Measurements from ENCODE around the gene MCTP1.
"Not testable (repeated sequence)": the region's sequence is repeated elsewhere in the genome, so short reads cannot be mapped to it uniquely, and the experiment has no call there.

Gene MCTP1

DNA sequence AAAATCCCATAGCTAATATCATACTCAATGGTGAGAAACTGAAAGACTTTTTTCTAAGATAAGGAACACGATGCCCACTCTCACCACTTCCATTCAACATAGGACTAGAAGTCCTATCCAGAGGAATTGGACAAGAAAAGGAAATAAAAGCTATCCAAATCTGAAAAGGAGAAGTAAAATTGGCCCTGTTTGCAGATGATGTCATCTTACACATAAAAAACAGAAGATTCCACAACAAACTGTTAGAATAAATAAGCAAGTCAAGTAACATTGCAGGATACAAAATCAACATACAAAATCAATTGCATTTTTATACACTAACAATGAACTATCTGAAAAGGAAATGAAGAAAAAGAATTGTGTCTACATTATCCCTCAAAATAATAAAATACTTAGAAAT, 308.0 kb downstream of the MCTP1 start:
- H3K27ac ChIP-seq (ENCODE audit: low read length) = no peak overlapping the region
- no peaks in the 10 kb centered on the region for H3K27me3 ChIP-seq (ENCODE audit: control insufficient read depth, insufficient read depth, low read length)
- H3K4me1 ChIP-seq (ENCODE audit: control insufficient read depth, low read depth, low read length) = no peaks in the 10 kb centered on the region
- H3K9ac ChIP-seq (ENCODE audit: low read length) = no peak overlapping the region
- no peaks in the 10 kb centered on the region for H3K36me3 ChIP-seq (ENCODE audit: control insufficient read depth, low read depth, low read length)
- H3K9me3 ChIP-seq (ENCODE audit: control insufficient read depth, low read depth, low read length) = no peaks in the 10 kb centered on the region
- H3K4me3 ChIP-seq (ENCODE audit: low read length) = no peak overlapping the region

DNA sequence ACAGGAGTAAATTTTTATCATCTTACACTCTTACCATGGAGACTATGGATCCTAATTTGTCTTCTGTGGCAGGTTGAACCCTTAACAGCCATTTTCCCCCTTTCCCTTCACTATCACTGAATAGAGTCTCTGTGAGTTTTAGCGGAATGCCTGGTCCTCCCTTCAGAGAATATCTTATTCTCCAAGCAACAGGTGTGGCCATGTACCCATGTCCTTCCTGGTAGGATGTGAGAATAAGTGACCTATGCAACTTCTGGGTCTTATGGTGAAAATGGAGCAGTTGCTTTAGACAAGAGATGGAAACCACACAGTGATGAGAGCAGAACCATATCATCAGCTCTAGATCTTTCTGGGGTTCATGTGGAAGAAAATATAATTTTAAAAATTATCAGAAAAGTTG, 312.6 kb downstream of the MCTP1 start:
- Histone ChIP-seq H3K27ac (ENCODE audit: low read length) (no peak overlapping the region), H3K27me3 (ENCODE audit: control insufficient read depth, insufficient read depth, low read length) (no peaks in the 10 kb centered on the region), H3K9me3 (ENCODE audit: control insufficient read depth, low read depth, low read length) (no peaks in the 10 kb centered on the region), H3K9ac (ENCODE audit: low read length) (no peak overlapping the region), H3K4me3 (ENCODE audit: low read length) (no peak overlapping the region), H3K36me3 (ENCODE audit: control insufficient read depth, low read depth, low read length) (no peaks in the 10 kb centered on the region), H3K4me1 (ENCODE audit: control insufficient read depth, low read depth, low read length) (no peaks in the 10 kb centered on the region)

DNA sequence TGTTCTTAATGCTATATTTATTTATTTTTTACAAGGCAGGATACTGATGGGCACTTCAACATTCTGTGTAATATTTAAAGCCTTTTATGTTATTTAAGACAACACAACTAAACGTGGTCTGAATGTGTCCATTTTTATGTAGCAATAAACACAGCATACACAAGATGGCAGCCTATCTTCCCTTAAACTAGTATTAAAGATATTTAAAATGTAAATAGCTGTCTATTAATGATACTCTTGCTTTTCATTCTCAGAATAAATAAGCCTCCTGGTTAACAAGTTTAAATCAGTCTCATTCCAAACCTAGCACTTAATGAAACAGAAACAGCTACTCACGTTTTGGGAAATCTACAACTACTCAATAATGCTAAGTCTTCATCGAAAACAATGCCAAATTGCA, 315.7 kb downstream of the MCTP1 start:
- Histone ChIP-seq H3K4me3 (ENCODE audit: low read length) (no peak overlapping the region), H3K27ac (ENCODE audit: low read length) (no peak overlapping the region), H3K4me1 (ENCODE audit: control insufficient read depth, low read depth, low read length) (no peaks in the 10 kb centered on the region), H3K9ac (ENCODE audit: low read length) (no peak overlapping the region), H3K27me3 (ENCODE audit: control insufficient read depth, insufficient read depth, low read length) (no peaks in the 10 kb centered on the region), H3K9me3 (ENCODE audit: control insufficient read depth, low read depth, low read length) (no peaks in the 10 kb centered on the region), H3K36me3 (ENCODE audit: control insufficient read depth, low read depth, low read length) (no peaks in the 10 kb centered on the region)

DNA sequence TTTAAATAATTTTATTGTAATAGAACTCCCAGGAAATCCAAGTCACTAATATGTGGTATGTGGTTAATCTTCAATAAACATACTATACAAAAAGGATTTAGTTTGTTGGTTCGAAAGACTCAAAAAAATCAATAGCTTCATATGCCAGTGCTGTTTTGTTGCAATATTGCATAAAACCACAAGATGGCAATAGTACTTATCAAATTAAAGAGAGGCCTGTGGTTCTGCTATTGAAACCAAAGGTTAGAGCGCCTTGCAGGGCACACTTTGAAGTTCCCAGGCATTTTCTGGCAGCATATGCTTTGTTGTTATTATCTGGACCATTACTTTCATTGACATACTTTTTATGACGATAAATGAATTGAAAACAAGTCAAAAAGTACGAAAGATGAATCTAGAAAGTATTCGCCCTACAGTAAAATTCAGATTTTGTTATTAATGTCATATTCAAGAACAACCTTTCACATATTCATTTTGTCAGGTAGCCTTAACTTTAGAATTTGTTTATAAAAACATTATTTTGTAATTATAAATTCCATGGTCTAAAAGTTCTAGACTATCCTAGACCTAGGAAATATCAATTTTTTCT, 316.3 kb downstream of the MCTP1 start:
- Histone ChIP-seq H3K4me3 (ENCODE audit: low read length) (no peak overlapping the region), H3K36me3 (ENCODE audit: control insufficient read depth, low read depth, low read length) (no peaks in the 10 kb centered on the region), H3K9me3 (ENCODE audit: control insufficient read depth, low read depth, low read length) (no peaks in the 10 kb centered on the region), H3K9ac (ENCODE audit: low read length) (no peak overlapping the region), H3K27me3 (ENCODE audit: control insufficient read depth, insufficient read depth, low read length) (no peaks in the 10 kb centered on the region), H3K4me1 (ENCODE audit: control insufficient read depth, low read depth, low read length) (no peaks in the 10 kb centered on the region), H3K27ac (ENCODE audit: low read length) (no peak overlapping the region)

DNA sequence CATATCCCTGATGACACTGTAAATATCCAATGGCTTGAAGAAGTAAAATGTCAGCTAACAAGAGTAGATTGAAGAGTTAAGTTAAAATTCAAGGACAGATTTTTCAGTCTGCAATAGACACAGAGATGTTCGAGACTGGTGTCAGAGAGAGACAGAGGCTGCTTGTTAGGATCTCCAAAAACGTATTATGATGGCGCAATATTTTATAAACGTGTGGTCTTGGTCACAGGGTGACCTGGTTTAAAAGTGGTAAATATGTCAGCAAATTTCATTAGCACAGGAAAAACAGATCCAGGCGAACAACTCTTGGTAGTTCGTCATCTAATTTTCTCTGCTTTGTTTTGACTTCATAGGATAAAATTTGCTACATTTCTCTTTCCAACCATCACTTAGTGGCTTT, 317.4 kb downstream of the MCTP1 start:
- Histone ChIP-seq H3K4me3 (ENCODE audit: low read length) (no peak overlapping the region), H3K9me3 (ENCODE audit: control insufficient read depth, low read depth, low read length) (no peaks in the 10 kb centered on the region), H3K27ac (ENCODE audit: low read length) (no peak overlapping the region), H3K36me3 (ENCODE audit: control insufficient read depth, low read depth, low read length) (no peaks in the 10 kb centered on the region), H3K9ac (ENCODE audit: low read length) (no peak overlapping the region), H3K4me1 (ENCODE audit: control insufficient read depth, low read depth, low read length) (no peaks in the 10 kb centered on the region), H3K27me3 (ENCODE audit: control insufficient read depth, insufficient read depth, low read length) (no peaks in the 10 kb centered on the region)

DNA sequence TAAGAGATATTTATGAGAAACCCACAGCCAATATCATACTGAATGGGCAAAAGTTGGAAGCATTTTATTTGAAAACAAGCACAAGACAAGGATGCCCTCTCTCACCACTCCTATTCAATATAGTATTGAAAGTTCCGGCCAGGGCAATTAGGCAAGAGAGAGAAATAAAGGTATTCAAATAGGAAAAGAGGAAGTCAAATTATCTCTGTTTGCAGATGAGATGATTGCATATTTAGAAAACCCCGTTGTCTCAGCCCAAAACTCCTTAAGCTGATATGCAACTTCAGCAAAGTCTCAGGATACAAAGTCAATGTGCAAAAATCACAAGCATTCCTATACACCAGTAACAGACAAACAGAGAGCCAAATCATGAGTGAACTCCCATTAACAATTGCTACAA, 325.6 kb downstream of the MCTP1 start:
- H3K4me3 ChIP-seq (ENCODE audit: low read length); H3K9ac ChIP-seq (ENCODE audit: low read length); H3K9me3 ChIP-seq (ENCODE audit: control insufficient read depth, low read depth, low read length); H3K36me3 ChIP-seq (ENCODE audit: control insufficient read depth, low read depth, low read length); H3K27me3 ChIP-seq (ENCODE audit: control insufficient read depth, insufficient read depth, low read length); H3K4me1 ChIP-seq (ENCODE audit: control insufficient read depth, low read depth, low read length); H3K27ac ChIP-seq (ENCODE audit: low read length): not testable (repeated sequence)

DNA sequence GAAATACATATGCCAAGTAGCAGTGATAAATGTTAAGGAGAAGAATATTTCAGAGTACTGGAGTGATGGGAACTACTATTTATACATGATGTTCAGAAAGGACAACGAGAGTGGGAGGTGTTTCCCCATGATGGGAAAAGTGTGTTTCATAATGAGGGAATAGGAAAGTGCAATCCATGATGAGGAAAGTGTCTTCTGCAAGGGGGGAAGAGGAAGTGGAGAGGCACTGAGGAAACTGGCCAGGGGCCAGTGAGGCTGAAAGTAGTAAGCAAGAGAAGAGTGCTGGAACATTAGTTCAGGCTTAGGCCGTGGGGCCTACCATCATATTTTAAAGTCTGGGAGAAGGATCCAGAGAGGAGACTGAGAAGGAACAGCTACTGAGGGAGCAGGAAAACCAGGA, 339.2 kb downstream of the MCTP1 start:
- H3K36me3 ChIP-seq (ENCODE audit: control insufficient read depth, low read depth, low read length) = no peaks in the 10 kb centered on the region
- H3K9ac ChIP-seq (ENCODE audit: low read length) = no peak overlapping the region
- no peaks in the 10 kb centered on the region for H3K9me3 ChIP-seq (ENCODE audit: control insufficient read depth, low read depth, low read length)
- H3K4me3 ChIP-seq (ENCODE audit: low read length) = no peak overlapping the region
- no peak overlapping the region for H3K27ac ChIP-seq (ENCODE audit: low read length)
- peaks cover 7% of the 10 kb centered on the region for H3K4me1 ChIP-seq (ENCODE audit: control insufficient read depth, low read depth, low read length)
- H3K27me3 ChIP-seq (ENCODE audit: control insufficient read depth, insufficient read depth, low read length) = no peaks in the 10 kb centered on the region

DNA sequence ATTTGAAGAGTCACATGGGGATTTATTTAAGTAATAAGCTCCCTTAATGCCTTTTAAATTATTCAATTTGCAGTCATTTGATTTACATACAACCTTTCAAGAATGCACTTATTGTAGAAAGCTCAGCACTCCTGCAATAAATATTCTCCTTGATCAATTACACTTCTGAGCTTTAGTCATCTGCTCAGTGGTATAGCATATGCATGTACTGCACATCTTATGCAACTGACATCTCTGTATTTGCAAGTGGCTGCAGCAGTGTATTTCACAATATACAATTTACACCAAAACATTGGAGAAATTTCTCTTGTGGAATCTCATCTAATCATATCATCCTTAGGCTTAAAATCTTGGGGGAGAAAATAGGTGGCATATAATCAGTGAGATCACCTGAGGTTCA, 340.7 kb downstream of the MCTP1 start:
- H3K27ac ChIP-seq (ENCODE audit: low read length) = no peak overlapping the region
- H3K27me3 ChIP-seq (ENCODE audit: control insufficient read depth, insufficient read depth, low read length) = no peaks in the 10 kb centered on the region
- no peaks in the 10 kb centered on the region for H3K9me3 ChIP-seq (ENCODE audit: control insufficient read depth, low read depth, low read length)
- peaks cover 7% of the 10 kb centered on the region for H3K4me1 ChIP-seq (ENCODE audit: control insufficient read depth, low read depth, low read length)
- H3K9ac ChIP-seq (ENCODE audit: low read length) = no peak overlapping the region
- H3K4me3 ChIP-seq (ENCODE audit: low read length) = no peak overlapping the region
- H3K36me3 ChIP-seq (ENCODE audit: control insufficient read depth, low read depth, low read length) = no peaks in the 10 kb centered on the region

DNA sequence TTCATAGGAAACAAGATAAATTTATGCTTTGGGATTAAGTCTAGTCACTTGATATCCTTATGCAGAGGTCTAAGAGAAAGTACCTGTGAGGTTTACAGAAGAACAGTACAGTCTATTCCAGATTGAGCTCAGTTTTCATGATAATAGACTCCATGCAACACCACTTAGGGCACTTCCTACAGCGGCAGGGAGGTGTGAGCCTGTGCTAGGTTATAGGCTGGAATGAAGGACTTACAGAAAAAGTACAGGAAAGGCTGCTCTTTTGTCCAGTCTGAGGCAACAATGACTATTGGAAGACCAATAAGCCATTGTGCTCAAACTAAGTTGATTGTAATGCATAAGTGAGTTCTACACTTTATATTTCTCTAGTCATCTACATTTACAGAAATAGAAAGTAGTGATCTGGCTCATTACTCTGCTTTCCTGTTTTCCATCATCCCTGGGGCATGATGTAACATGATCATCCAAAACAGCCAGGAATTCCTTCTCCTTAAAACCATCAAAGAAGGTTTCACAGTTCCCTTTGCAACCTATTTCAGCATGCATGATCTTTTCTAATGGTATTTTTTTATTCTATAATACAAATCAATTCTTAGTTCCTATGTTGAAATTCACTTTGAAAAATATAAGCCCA, 343.7 kb downstream of the MCTP1 start:
- Histone ChIP-seq H3K27me3 (ENCODE audit: control insufficient read depth, insufficient read depth, low read length) (no peaks in the 10 kb centered on the region), H3K9ac (ENCODE audit: low read length) (peak overlapping the region; percentile 11), H3K4me3 (ENCODE audit: low read length) (no peak overlapping the region), H3K4me1 (ENCODE audit: control insufficient read depth, low read depth, low read length) (peaks cover 7% of the 10 kb centered on the region), H3K9me3 (ENCODE audit: control insufficient read depth, low read depth, low read length) (no peaks in the 10 kb centered on the region), H3K27ac (ENCODE audit: low read length) (no peak overlapping the region), H3K36me3 (ENCODE audit: control insufficient read depth, low read depth, low read length) (no peaks in the 10 kb centered on the region)

DNA sequence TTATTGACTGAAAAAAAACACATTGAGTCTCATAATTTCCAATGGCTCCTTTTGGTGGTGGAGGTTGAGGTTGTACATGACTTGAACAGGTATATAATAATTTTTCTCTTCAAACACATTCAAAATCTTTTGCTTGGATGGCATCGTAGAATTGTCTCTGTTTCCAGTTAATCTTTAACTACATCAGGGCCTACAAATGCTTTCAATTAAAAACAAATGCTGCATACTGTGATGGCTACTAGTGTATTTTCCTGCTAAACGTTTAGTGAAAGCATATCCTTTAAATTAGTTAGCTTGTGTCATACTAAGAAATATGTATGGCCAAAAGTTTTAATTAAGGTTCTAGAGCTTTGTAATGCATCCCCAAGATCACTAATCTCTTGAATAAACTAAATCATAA, 352.6 kb downstream of the MCTP1 start:
- H3K9ac ChIP-seq (ENCODE audit: low read length) = no peak overlapping the region
- H3K4me1 ChIP-seq (ENCODE audit: control insufficient read depth, low read depth, low read length) = no peaks in the 10 kb centered on the region
- H3K27me3 ChIP-seq (ENCODE audit: control insufficient read depth, insufficient read depth, low read length) = no peaks in the 10 kb centered on the region
- H3K27ac ChIP-seq (ENCODE audit: low read length) = no peak overlapping the region
- H3K4me3 ChIP-seq (ENCODE audit: low read length) = no peak overlapping the region
- no peaks in the 10 kb centered on the region for H3K9me3 ChIP-seq (ENCODE audit: control insufficient read depth, low read depth, low read length)
- H3K36me3 ChIP-seq (ENCODE audit: control insufficient read depth, low read depth, low read length) = no peaks in the 10 kb centered on the region

DNA sequence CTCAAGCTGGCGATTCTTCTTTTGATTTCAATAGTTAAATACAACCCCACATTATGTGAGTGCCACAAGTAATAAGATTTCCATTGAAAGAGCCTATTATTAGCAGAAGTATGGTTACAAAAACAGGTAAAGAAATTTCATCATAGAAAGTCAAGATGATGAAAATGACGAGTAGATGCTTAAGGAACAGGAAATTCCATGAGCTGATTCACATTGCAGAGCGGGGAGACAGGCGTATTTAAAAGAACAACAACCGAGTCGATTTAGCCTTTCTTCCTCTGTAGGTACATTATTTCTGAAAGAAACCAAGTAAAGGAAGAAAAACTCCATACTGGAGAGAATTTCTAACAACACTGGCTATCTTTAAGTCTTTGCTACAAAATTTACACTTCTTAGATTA, 356.0 kb downstream of the MCTP1 start:
- no peak overlapping the region for H3K4me3 ChIP-seq (ENCODE audit: low read length)
- no peaks in the 10 kb centered on the region for H3K27me3 ChIP-seq (ENCODE audit: control insufficient read depth, insufficient read depth, low read length)
- no peak overlapping the region for H3K9ac ChIP-seq (ENCODE audit: low read length)
- H3K4me1 ChIP-seq (ENCODE audit: control insufficient read depth, low read depth, low read length) = no peaks in the 10 kb centered on the region
- no peak overlapping the region for H3K27ac ChIP-seq (ENCODE audit: low read length)
- H3K9me3 ChIP-seq (ENCODE audit: control insufficient read depth, low read depth, low read length) = no peaks in the 10 kb centered on the region
- no peaks in the 10 kb centered on the region for H3K36me3 ChIP-seq (ENCODE audit: control insufficient read depth, low read depth, low read length)

DNA sequence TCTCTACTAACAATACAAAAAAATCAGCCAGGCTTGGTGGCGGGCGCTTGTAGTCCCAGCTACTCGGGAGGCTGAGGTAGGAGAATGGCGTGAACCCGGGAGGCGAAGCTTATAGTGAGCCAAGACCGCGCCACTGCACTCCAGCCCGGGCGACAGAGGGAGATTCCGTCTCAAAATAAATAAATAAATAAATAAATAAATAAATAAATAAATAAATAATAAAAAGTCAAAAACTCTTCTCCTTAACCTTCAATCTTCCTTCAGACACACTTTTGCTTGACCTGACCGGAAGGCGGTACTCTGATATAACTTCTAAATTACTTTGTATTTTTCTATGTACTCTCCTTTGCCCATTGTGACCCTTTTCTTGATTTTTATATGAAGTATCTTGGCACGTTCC, 364.3 kb downstream of the MCTP1 start:
- Histone ChIP-seq H3K36me3 (ENCODE audit: control insufficient read depth, low read depth, low read length) (no peaks in the 10 kb centered on the region), H3K27me3 (ENCODE audit: control insufficient read depth, insufficient read depth, low read length) (no peaks in the 10 kb centered on the region), H3K9ac (ENCODE audit: low read length) (no peak overlapping the region), H3K27ac (ENCODE audit: low read length) (no peak overlapping the region), H3K4me3 (ENCODE audit: low read length) (no peak overlapping the region), H3K4me1 (ENCODE audit: control insufficient read depth, low read depth, low read length) (peaks cover 4% of the 10 kb centered on the region), H3K9me3 (ENCODE audit: control insufficient read depth, low read depth, low read length) (no peaks in the 10 kb centered on the region)

Data from iPS-18a (cell line).